GM20000 (cell line): ENCODE data around the gene NFKBIE.

Experiments used
- DNase-seq: peaks from one replicate; pipeline ENCODE4 v3.0.0; 2012; ENCODE audit warnings: low spot score
- TF ChIP-seq, protein P1 (sequence below): IDR thresholded peaks from 2 replicates; pipeline ENCODE4 v1.5.1; 2012; ENCODE audit warnings: mild to moderate bottlenecking, control low read depth; ENCODE audit errors: extremely low read depth, missing control alignments

NFKBIE gene

DNA sequence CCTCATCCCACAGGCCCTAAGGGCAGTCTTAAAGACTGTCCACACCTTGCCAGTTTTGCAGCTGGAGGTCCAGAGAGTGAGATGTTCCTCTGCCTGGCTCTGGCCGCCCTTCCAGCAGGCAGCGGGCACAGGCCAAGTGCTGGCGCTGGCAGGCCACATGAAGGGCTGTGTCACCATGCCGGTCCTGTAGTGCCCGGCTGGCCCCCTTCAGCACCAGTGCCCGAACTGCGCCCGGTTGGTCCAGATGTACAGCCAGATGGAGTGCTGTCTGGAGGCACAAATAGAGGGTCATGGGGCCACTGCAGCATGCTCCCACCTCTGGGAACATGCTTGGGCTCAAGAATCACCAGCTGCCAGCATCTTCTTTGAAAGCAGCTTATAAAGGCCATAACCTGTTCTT is 3.8 kb downstream of the NFKBIE start:
- DNase-seq, result no peak
- TF ChIP-seq, protein P1, sequence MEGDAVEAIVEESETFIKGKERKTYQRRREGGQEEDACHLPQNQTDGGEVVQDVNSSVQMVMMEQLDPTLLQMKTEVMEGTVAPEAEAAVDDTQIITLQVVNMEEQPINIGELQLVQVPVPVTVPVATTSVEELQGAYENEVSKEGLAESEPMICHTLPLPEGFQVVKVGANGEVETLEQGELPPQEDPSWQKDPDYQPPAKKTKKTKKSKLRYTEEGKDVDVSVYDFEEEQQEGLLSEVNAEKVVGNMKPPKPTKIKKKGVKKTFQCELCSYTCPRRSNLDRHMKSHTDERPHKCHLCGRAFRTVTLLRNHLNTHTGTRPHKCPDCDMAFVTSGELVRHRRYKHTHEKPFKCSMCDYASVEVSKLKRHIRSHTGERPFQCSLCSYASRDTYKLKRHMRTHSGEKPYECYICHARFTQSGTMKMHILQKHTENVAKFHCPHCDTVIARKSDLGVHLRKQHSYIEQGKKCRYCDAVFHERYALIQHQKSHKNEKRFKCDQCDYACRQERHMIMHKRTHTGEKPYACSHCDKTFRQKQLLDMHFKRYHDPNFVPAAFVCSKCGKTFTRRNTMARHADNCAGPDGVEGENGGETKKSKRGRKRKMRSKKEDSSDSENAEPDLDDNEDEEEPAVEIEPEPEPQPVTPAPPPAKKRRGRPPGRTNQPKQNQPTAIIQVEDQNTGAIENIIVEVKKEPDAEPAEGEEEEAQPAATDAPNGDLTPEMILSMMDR, result no peak

DNA sequence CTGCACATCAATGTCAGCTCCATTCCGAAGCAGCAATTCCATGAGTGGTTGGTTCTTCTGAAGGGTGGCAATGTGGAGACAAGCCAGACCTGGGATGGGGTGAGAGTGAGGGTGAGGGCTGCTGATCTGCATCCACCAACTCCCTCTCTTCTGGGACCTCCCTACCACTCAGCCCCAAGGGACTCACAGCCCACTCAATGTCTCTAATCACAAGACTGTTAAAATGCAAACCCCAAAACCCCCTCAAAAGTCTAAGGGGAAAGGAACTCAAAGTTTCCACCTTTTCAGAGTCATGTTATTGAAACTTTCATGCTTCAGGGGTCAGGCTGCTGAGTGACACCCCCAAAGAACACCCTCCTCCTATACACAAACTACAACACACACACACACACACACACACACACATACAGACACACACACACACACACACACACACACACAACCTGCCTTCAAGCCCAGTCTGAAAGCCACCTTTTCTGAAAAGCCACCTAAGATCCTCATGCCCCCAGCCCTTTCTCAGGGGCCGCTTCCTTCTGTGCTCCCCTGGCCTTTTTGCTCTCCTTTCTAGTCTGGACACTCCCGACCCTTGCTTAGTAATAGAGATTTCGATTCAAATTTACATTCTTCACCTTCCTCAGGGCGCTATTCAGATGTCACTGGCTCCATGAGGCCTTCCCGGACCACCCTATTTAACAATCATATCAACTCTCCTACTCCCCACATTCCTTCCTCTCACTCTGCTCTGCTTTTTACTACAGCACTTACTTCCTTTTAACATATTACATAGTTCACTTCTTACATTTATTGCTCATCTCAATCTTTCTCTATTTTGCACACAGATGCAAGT is 4.7 kb downstream of the NFKBIE start:
- peak; percentile 60 for DNase-seq
- TF ChIP-seq, protein P1, result no peak

GRCh38 chr6:44260011-44260410 is 5.3 kb downstream of the NFKBIE start:
- DNase-seq, result no peak
- TF ChIP-seq, protein P1, result no peak

DNA sequence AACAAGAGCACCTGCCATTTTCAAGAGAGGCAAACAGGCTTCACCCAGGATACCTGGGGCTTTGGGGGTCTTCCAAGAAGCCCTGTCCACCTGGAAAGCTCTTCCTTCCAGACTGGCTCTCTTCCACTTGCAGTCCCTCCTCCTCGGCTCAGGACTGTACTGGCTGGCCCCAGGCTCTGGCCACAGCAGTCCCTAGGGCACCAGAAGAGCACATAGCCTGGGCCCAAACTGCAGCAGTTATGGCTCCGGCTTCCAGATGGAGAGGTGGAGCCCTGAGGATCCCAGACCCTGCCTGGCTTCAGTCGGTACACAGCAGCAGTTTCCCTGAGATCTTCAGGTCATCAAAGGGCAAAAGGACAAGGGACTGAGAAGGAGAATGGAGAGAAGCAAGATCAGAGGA is 6.4 kb downstream of the NFKBIE start:
- TF ChIP-seq, protein P1, result no peak
- no peak for DNase-seq

DNA sequence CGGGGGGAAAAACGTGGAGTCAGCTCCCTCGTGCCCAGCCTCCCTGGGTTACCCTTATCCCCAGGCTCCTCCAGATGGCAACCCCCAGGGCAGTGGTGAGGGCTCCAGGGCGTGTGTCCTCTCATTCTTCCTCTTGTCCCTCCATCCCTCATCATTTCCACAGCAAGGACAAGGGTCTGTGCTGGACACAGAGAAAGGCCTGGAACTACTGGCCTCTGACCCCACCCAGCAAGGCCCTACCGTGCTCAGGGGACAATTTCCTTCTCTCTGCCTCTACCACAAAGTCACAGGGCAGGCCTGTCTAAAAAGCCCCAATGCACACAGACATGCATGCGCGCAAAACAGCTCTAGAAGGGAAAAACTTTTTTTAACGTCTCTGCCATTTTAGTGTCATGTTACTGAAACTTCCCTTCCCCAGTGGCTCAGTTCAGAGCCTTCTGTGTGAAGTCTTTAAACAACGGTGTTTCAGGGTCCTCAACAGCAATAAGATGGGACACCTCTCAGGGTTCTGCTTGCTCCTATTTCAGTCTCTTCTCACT is 7.0 kb downstream of the NFKBIE start:
- peak; percentile 40 for DNase-seq
- TF ChIP-seq, protein P1, result no peak

GRCh38 chr6:44257753-44258324 is 7.5 kb downstream of the NFKBIE start:
- TF ChIP-seq, protein P1, result no peak
- DNase-seq, result peak; percentile 72

DNA sequence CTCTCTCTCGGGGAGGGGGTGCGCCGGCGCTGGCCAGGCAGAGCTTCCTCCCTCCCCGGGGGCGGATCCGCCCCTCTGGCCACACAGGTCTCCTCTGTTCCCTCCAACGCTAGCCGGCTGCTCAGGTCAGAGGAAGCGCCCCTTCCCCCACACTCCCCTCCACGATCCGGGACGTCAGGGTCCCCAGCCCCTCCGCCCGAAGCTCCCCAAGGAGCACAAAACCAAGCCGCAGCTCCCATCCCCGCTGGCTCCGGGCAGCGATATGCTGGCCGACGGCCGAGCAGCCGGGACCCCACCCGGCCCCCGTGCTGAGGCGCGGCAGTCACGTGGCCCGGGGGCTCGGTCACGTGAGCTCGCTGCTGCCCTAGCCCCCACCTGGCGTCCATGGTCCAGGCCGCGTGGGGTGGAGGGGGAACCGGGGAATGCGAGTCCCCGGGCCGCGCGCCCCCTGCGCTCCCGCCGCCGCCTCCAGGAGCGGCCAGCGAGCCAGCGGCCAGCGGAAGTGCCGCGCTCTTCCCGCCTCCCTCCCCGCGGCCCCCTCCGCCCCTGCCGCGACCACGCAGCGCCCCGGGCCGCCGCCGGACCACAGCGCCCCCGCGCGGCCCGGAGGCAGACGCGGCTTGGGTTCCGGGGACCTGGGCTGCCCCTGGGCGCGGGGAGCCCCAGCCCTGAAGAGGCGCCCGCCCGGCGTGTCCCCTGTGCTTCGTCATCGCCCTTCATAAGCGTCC is 8.2 kb downstream of the NFKBIE start, which contains the start of gene SLC35B2:
TSS of gene SLC35B2 (minus strand) at position 504 of the 728 bp plus-strand sequence. CDS start at position 386, 118 bp downstream.
- TF ChIP-seq, protein P1, result peak; percentile 73
- peak; percentile 89 for DNase-seq
